ENCODE results near the gene SKAP1. TPM values are rescaled to one million over a fixed set of nuclear protein-coding genes. Genes with fewer than 3 reads are reported as not detected.

SKAP1 gene
- total RNA-seq, 1 donor from 2014 or later, result 1.1 TPM

- no peak for DNase-seq (ENCODE audit: low spot score)
Observed at GRCh38 chr17:48330421-48330820, 99.6 kb downstream of the SKAP1 start.

- DNase-seq (ENCODE audit: low spot score), result no peak
Observed at GRCh38 chr17:48328457-48328856, 101.6 kb downstream of the SKAP1 start.

- no peak for DNase-seq (ENCODE audit: low spot score)
Observed at GRCh38 chr17:48326310-48326709, 103.7 kb downstream of the SKAP1 start.

- DNase-seq (ENCODE audit: low spot score), result no peak
Observed at GRCh38 chr17:48322060-48322459, 108.0 kb downstream of the SKAP1 start.

- DNase-seq (ENCODE audit: low spot score), result no peak
Observed at GRCh38 chr17:48317732-48318131, 112.3 kb downstream of the SKAP1 start.

- DNase-seq (ENCODE audit: low spot score), result no peak
Observed at GRCh38 chr17:48314716-48315115, 115.3 kb downstream of the SKAP1 start.

- DNase-seq (ENCODE audit: low spot score), result no peak
Observed at GRCh38 chr17:48313096-48313755, 116.8 kb downstream of the SKAP1 start.

GRCh38 chr17:48311324-48311723 is 118.7 kb downstream of the SKAP1 start:
- no peak for DNase-seq (ENCODE audit: low spot score)

GRCh38 chr17:48310748-48311213 is 119.2 kb downstream of the SKAP1 start:
- no peak for DNase-seq (ENCODE audit: low spot score)

- no peak for DNase-seq (ENCODE audit: low spot score)
Observed at GRCh38 chr17:48308581-48308980, 121.4 kb downstream of the SKAP1 start.

GRCh38 chr17:48307814-48308411 is 122.1 kb downstream of the SKAP1 start:
- no peak for DNase-seq (ENCODE audit: low spot score)

- no peak for DNase-seq (ENCODE audit: low spot score)
Observed at GRCh38 chr17:48307255-48307654, 122.8 kb downstream of the SKAP1 start.

- DNase-seq (ENCODE audit: low spot score), result no peak
Observed at GRCh38 chr17:48301002-48301401, 129.0 kb downstream of the SKAP1 start.

- DNase-seq (ENCODE audit: low spot score), result no peak
Observed at GRCh38 chr17:48299760-48300159, 130.3 kb downstream of the SKAP1 start.

- DNase-seq (ENCODE audit: low spot score), result no peak
Observed at GRCh38 chr17:48297825-48298224, 132.2 kb downstream of the SKAP1 start.

GRCh38 chr17:48296453-48296852 is 133.6 kb downstream of the SKAP1 start:
- no peak for DNase-seq (ENCODE audit: low spot score)

- no peak for DNase-seq (ENCODE audit: low spot score)
Observed at GRCh38 chr17:48295362-48296288, 134.4 kb downstream of the SKAP1 start.

GRCh38 chr17:48294806-48295361 is 135.1 kb downstream of the SKAP1 start:
- no peak for DNase-seq (ENCODE audit: low spot score)

GRCh38 chr17:48294020-48294805 is 135.8 kb downstream of the SKAP1 start:
- DNase-seq (ENCODE audit: low spot score), result no peak

- DNase-seq (ENCODE audit: low spot score), result no peak
Observed at GRCh38 chr17:48293319-48294019, 136.5 kb downstream of the SKAP1 start.

All from mesenteric fat pad (tissue), 1 donor.